ENCODE results near the gene LTV1. TPM values are rescaled to one million over a fixed set of nuclear protein-coding genes. Genes with fewer than 3 reads are reported as not detected.

The LTV1 gene
- total and polyA plus RNA-seq, 12 donors = 6.1 to 61.1 (median 18.6) TPM

DNA sequence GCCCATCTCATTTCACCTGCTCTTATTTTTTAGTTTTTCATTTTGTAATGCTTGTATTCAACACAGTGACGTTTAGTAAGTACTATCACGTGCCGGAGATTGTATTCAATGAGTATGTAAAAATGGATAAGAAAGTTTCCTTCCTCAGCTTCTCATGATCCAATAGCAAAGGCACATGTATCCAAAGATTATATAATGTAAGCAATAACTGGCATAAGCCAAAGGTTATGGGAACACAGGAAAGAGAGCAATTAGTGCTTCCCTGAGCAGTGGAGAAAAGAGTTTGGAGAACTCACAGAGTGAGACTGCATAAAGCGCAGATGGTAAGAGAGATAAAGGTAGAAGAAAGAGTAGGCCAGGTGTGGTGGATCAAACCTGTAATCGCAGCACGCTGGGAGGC, 21.8 kb upstream of the LTV1 start:
- intact Hi-C loops (cut with DNase I) = loop anchor here in 1 of 2 donors (10.0 kb wide), 1 partner anchor 47 kb away; no protein-coding TSS in a partner anchor
- Histone ChIP-seq H3K27me3 (no peaks in the 10 kb centered on the region), H3K4me1 (replicated peaks in 1 of 2) (peaks cover 10 to 15% of the 10 kb centered on the region in 2 donors), H3K9me3 (replicated peaks in 1 of 3) (no peaks in the 10 kb centered on the region), H3K36me3 (replicated peaks in 1 of 2) (peaks cover 0 to 32% of the 10 kb centered on the region in 2 donors), H3K4me3 (no peak overlapping the region), H3K27ac (no peak overlapping the region)
- WGBS, 4 donors = 90 to 95% (median 94%) methylated on average over 6 of the region's 6 CpGs
- no peak for DNase-seq
- no peak for TF ChIP-seq CTCF (IDR thresholded peaks at IDR 0.05)
- TF ChIP-seq POLR2A (IDR thresholded peaks at IDR 0.05) = no peak

- Histone ChIP-seq H3K9me3 (replicated peaks in 1 of 3) (no peaks in the 10 kb centered on the region), H3K27me3 (no peaks in the 10 kb centered on the region), H3K4me3 (no peak overlapping the region), H3K27ac (peak overlapping the region in 2 of 5 donors; percentile 14 to 32), H3K4me1 (replicated peaks in 1 of 2) (peaks cover 10 to 14% of the 10 kb centered on the region in 2 donors), H3K36me3 (replicated peaks in 1 of 2) (peaks cover 0 to 32% of the 10 kb centered on the region in 2 donors)
- WGBS, 4 donors = 23 to 32% (median 30%) methylated on average over 3 of the region's 3 CpGs
- DNase-seq = peak in 2 of 7 donors; percentile 14 to 51
- intact Hi-C loops (cut with DNase I) = loop anchor here in 1 of 2 donors (10.0 kb wide), 1 partner anchor 48 kb away; no protein-coding TSS in a partner anchor
- TF ChIP-seq CTCF (IDR thresholded peaks at IDR 0.05) (no peak), POLR2A (IDR thresholded peaks at IDR 0.05) (no peak)
Measured at GRCh38 chr6:143822584-143823024, 20.5 kb upstream of the LTV1 start.

DNA sequence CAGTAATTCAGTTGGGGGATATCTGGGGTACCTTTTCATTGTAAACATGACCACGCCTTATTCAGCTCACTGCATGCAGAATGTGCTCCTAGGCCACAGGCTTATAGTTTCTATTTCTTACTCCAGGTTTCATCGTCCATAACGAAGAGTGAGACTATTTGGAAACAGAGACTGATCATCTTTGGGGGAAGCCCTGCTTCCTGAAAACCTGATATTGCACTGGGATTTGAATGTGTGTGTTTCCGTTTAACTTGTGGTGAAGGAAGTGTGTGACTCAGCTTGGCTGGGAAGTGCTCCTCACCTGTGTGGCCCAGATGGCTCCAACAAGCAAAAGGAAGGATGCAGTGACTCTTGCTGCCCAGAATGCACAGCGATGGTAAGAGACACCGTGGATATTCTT, 19.6 kb upstream of the LTV1 start:
- Histone ChIP-seq H3K36me3 (replicated peaks in 1 of 2) (peaks cover 0 to 27% of the 10 kb centered on the region in 2 donors), H3K4me3 (no peak overlapping the region), H3K9me3 (replicated peaks in 1 of 3) (no peaks in the 10 kb centered on the region), H3K27me3 (no peaks in the 10 kb centered on the region), H3K27ac (no peak overlapping the region), H3K4me1 (replicated peaks in 1 of 2) (peaks cover 10 to 14% of the 10 kb centered on the region in 2 donors)
- no peak for DNase-seq
- TF ChIP-seq POLR2A (IDR thresholded peaks at IDR 0.05) = no peak
- TF ChIP-seq CTCF (IDR thresholded peaks at IDR 0.05) = no peak
- 76 to 81% (median 78%) methylated on average over 6 of the region's 6 CpGs for WGBS, 4 donors
- intact Hi-C loops (cut with DNase I) = loop anchor here in 1 of 2 donors (10.0 kb wide), 1 partner anchor 49 kb away; no protein-coding TSS in a partner anchor

DNA sequence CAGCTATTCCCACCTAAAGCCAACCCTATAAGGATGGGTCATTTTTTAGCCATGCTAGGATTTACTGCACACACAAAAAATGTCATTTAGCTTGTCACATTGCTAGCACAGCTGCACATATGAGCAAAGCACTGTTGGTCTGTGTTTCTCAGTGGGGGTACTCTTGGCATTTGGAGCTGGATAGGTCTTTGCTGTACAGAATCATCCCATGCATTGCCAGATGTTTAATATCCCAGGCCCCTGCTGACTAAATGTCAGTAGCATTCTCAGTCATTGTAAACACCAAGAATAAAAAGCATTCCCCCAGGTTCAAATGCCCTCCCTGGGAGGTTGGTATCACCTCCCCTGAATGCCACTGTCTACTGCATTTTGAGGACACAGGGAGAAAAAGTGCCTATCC, 14.6 kb upstream of the LTV1 start:
- no peaks in the 10 kb centered on the region for H3K27me3 ChIP-seq
- H3K36me3 ChIP-seq (replicated peaks in 1 of 2) = peaks cover 0 to 14% of the 10 kb centered on the region in 2 donors
- no peak for DNase-seq
- H3K4me1 ChIP-seq (replicated peaks in 1 of 2) = no peaks in the 10 kb centered on the region
- no peaks in the 10 kb centered on the region for H3K9me3 ChIP-seq (replicated peaks in 1 of 3)
- intact Hi-C loops (cut with DNase I) = loop anchor here in 1 of 2 donors (10.0 kb wide), 1 partner anchor 54 kb away; no protein-coding TSS in a partner anchor
- H3K4me3 ChIP-seq = no peak overlapping the region
- no peak for TF ChIP-seq POLR2A (IDR thresholded peaks at IDR 0.05)
- no peak for TF ChIP-seq CTCF (IDR thresholded peaks at IDR 0.05)
- no peak overlapping the region for H3K27ac ChIP-seq
